ENCODE measurements around the gene ACOX3.

Gene ACOX3

GRCh38 chr4:8463811-8464210 is 23.3 kb upstream of the ACOX3 start:
- H3K27ac Mint-ChIP-seq = no peak overlapping the region
- H3K27me3 Mint-ChIP-seq (ENCODE audit: low read depth) = no peaks in the 10 kb centered on the region
- no peak overlapping the region for H3K4me3 Mint-ChIP-seq
- H3K9me3 Mint-ChIP-seq = no peaks in the 10 kb centered on the region
- no peaks in the 10 kb centered on the region for H3K4me1 Mint-ChIP-seq
- TF ChIP-seq, protein P1, sequence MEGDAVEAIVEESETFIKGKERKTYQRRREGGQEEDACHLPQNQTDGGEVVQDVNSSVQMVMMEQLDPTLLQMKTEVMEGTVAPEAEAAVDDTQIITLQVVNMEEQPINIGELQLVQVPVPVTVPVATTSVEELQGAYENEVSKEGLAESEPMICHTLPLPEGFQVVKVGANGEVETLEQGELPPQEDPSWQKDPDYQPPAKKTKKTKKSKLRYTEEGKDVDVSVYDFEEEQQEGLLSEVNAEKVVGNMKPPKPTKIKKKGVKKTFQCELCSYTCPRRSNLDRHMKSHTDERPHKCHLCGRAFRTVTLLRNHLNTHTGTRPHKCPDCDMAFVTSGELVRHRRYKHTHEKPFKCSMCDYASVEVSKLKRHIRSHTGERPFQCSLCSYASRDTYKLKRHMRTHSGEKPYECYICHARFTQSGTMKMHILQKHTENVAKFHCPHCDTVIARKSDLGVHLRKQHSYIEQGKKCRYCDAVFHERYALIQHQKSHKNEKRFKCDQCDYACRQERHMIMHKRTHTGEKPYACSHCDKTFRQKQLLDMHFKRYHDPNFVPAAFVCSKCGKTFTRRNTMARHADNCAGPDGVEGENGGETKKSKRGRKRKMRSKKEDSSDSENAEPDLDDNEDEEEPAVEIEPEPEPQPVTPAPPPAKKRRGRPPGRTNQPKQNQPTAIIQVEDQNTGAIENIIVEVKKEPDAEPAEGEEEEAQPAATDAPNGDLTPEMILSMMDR (IDR thresholded peaks at IDR 0.05; ENCODE audit: unreplicated experiment in 3 of 3) = no peak
- peaks cover 33% of the 10 kb centered on the region for H3K36me3 Mint-ChIP-seq (ENCODE audit: low read depth)

DNA sequence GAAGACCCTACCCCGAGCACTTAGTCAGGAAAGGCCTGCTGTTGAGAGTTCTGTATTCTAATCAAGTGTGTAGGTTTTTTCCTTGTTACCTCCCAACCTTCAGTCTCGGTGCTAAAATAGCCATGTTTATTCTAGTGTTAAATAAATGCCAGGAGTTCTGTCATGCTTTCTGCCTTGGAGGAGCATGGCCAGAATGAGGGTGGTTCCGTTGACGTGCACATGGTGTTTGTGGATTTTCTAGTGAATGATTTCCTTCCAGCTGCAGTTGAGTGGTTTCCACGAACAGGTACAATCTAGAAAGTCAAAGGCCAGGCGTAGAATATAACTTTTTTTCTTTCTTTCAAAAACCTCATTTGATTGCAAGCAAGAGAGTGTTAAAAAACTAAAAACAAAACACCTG is 21.1 kb upstream of the ACOX3 start:
- H3K27me3 Mint-ChIP-seq (ENCODE audit: low read depth) = no peaks in the 10 kb centered on the region
- no peaks in the 10 kb centered on the region for H3K4me1 Mint-ChIP-seq
- no peaks in the 10 kb centered on the region for H3K9me3 Mint-ChIP-seq
- TF ChIP-seq, protein P1 (IDR thresholded peaks at IDR 0.05; ENCODE audit: unreplicated experiment in 3 of 3) = no peak
- peaks cover 42% of the 10 kb centered on the region for H3K36me3 Mint-ChIP-seq (ENCODE audit: low read depth)
- no peak overlapping the region for H3K4me3 Mint-ChIP-seq
- peak overlapping the region in 2 of 3 experiments; percentile 42 to 93 for H3K27ac Mint-ChIP-seq

DNA sequence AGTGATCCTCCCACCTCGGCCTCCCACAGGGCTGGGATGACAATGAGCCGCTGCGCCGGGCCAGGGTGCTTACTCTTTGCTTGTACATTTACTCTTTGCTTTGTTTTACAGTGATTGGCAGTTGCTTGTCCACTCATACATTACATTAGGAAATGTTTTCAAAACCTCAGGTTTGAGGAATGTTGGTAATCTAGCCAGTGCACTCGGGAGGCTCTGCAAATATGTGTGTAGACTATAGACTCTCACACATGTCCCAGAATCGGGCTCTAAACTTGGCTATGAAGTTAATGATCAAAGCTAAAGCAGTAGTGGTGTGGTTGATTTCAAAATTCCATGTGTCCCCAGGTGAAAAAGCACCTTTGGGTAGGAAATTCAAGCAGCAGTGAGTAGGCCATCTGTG is 20.6 kb upstream of the ACOX3 start:
- TF ChIP-seq, protein P1 (IDR thresholded peaks at IDR 0.05; ENCODE audit: unreplicated experiment in 3 of 3) = no peak
- Mint-ChIP-seq H3K36me3 (ENCODE audit: low read depth) (peaks cover 45% of the 10 kb centered on the region), H3K27me3 (ENCODE audit: low read depth) (no peaks in the 10 kb centered on the region), H3K27ac (peak overlapping the region in 2 of 3 experiments; percentile 42 to 93), H3K9me3 (no peaks in the 10 kb centered on the region), H3K4me3 (no peak overlapping the region), H3K4me1 (no peaks in the 10 kb centered on the region)

- Mint-ChIP-seq H3K27ac (peak overlapping the region in 1 of 3 experiments; percentile 74), H3K27me3 (ENCODE audit: low read depth) (no peaks in the 10 kb centered on the region), H3K36me3 (ENCODE audit: low read depth) (peaks cover 43% of the 10 kb centered on the region), H3K9me3 (no peaks in the 10 kb centered on the region), H3K4me1 (no peaks in the 10 kb centered on the region), H3K4me3 (no peak overlapping the region)
- TF ChIP-seq, protein P1 (IDR thresholded peaks at IDR 0.05; ENCODE audit: unreplicated experiment in 3 of 3) = no peak
Observed at GRCh38 chr4:8459867-8460445, 19.4 kb upstream of the ACOX3 start.

DNA sequence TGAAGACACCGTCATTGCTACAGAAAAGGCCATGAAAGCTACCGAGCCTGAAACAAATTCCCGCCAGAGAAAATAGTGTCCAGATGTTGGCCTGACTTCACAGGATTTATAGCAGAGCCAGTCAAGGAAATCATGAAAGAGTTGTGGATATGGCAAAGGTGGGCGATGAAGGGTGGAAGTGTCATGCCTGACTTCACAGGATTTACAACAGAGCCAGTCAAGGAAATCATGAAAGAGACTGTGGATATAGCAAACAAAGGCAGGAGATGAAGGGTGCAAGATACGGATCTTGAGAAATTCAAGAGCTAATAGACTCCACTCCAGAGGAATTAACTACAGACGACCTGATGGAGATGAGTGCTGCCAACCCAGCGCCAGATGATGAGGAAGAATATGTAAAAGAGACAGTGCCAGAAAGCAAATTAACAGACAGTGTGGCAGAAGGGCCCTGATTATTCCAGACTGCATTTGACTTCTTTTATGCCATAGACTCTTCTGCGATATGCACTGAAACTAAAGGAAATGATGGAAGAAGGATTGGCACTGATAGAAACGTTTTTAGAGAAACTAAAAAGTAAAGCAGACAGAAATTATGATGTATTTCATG is 17.2 kb upstream of the ACOX3 start:
- Mint-ChIP-seq H3K9me3 (no peaks in the 10 kb centered on the region), H3K36me3 (ENCODE audit: low read depth) (peaks cover 53% of the 10 kb centered on the region), H3K4me3 (no peak overlapping the region), H3K27ac (peak overlapping the region in 1 of 3 experiments; percentile 8), H3K27me3 (ENCODE audit: low read depth) (no peaks in the 10 kb centered on the region), H3K4me1 (no peaks in the 10 kb centered on the region)
- TF ChIP-seq, protein P1 (IDR thresholded peaks at IDR 0.05; ENCODE audit: unreplicated experiment in 3 of 3) = no peak

DNA sequence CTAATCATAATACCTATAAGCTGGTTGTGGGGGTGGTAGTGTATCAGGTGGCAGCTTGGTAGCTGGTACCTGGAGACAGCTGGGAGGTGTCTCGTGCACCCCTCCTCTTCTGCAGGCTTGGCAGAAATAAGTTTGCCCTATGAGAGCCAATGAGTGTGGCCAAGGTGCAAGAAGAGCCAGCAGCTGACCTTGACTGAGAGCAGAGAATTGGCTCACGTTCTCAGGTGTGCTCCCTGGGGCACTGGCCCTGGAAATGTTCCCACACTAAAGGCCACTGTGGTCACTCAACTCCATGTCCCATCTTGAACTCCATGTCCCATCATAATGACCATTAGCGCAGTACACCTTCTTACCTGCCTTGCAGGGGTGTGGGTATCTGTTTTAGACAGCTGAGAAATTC is 13.4 kb upstream of the ACOX3 start:
- no peak overlapping the region for H3K27ac Mint-ChIP-seq
- peaks cover 50% of the 10 kb centered on the region for H3K36me3 Mint-ChIP-seq (ENCODE audit: low read depth)
- no peaks in the 10 kb centered on the region for H3K4me1 Mint-ChIP-seq
- H3K9me3 Mint-ChIP-seq = no peaks in the 10 kb centered on the region
- no peaks in the 10 kb centered on the region for H3K27me3 Mint-ChIP-seq (ENCODE audit: low read depth)
- TF ChIP-seq, protein P1 (IDR thresholded peaks at IDR 0.05; ENCODE audit: unreplicated experiment in 3 of 3) = no peak
- no peak overlapping the region for H3K4me3 Mint-ChIP-seq
